WERI-Rb-1 (cell line): ENCODE measurements around the gene ARHGEF10L.

ENCODE experiments used
- DNase-seq: peaks from one replicate; pipeline ENCODE4 v3.0.0-alpha.2; 2020
- H3K27ac ChIP-seq: fragments of 250-450 bp; sonication (Bioruptor Pico); 2 replicates; pipeline ENCODE4 v1.5.1; 2020; ENCODE audit warnings: mild to moderate bottlenecking, moderate library complexity
- H3K27me3 ChIP-seq: fragments of 250-450 bp; sonication (Bioruptor Pico); 2 replicates; pipeline ENCODE4 v1.5.1; 2021; ENCODE audit warnings: mild to moderate bottlenecking, low read depth, moderate library complexity; ENCODE audit not compliant: insufficient read depth, severe bottlenecking
- H3K36me3 ChIP-seq: fragments of 250-450 bp; sonication (Bioruptor Pico); 2 replicates; pipeline ENCODE4 v1.5.1; 2020; ENCODE audit warnings: mild to moderate bottlenecking, moderate library complexity
- H3K4me3 ChIP-seq: 2 replicates; pipeline ENCODE4 v1.5.1; 2011; ENCODE audit warnings: low read depth, mild to moderate bottlenecking, control low read depth, low read length
- H3K9me3 ChIP-seq: fragments of 250-450 bp; sonication (Bioruptor Pico); 2 replicates; pipeline ENCODE4 v1.5.1; 2021; ENCODE audit warnings: mild to moderate bottlenecking, moderate library complexity; ENCODE audit not compliant: severe bottlenecking
- TF ChIP-seq, protein P1 (sequence below): IDR thresholded peaks from 2 replicates; pipeline ENCODE4 v1.5.1; 2011; ENCODE audit warnings: low read depth, mild to moderate bottlenecking, control low read depth, inconsistent platforms, low read length

The ARHGEF10L gene

DNA sequence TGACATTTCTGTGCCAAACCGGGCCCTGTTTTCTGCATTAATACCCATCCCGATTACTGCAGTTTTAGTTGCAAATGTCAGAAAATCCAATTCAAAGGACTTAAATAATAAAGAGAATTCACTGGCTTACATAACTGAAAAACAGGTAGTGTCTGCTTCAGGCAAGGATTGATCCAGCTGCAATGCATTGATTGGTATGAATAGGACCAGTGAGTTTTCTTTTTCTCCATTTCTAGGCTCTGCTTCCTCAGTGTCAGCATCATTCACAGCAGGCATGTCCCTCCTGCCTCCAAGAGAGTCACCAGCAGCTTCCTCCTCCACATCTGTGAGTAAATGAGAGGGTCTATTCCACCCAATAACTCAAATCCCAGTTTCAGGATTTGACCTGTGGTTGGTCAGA lies 181.9 kb downstream of the ARHGEF10L start:
- no peak for DNase-seq
- Histone ChIP-seq H3K27me3 (no peaks in the 10 kb centered on the region), H3K4me3 (no peak overlapping the region)

DNA sequence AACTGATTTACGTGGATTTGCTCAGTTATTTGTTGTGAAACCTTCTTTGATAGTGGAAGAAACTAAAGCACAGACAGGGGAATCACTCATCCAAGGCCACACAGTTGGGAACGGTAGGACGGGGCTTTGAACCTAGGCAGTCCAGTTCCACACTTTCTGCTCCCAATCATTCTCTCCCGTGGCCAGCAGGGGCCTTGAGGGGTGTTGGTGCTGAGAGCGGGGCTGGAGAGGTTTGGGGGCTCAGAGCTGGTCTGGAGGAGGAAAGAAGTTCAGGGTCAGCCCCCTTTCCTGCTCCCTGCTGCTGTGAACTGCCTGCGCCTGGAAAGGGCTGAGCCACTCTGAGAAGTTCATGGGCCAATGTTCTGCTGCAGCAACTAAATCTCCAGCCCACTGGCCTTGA lies 184.2 kb downstream of the ARHGEF10L start:
- Histone ChIP-seq H3K27me3 (no peaks in the 10 kb centered on the region), H3K4me3 (no peak overlapping the region), H3K36me3 (no peaks in the 10 kb centered on the region), H3K27ac (no peak overlapping the region), H3K9me3 (no peaks in the 10 kb centered on the region)
- TF ChIP-seq, protein P1, sequence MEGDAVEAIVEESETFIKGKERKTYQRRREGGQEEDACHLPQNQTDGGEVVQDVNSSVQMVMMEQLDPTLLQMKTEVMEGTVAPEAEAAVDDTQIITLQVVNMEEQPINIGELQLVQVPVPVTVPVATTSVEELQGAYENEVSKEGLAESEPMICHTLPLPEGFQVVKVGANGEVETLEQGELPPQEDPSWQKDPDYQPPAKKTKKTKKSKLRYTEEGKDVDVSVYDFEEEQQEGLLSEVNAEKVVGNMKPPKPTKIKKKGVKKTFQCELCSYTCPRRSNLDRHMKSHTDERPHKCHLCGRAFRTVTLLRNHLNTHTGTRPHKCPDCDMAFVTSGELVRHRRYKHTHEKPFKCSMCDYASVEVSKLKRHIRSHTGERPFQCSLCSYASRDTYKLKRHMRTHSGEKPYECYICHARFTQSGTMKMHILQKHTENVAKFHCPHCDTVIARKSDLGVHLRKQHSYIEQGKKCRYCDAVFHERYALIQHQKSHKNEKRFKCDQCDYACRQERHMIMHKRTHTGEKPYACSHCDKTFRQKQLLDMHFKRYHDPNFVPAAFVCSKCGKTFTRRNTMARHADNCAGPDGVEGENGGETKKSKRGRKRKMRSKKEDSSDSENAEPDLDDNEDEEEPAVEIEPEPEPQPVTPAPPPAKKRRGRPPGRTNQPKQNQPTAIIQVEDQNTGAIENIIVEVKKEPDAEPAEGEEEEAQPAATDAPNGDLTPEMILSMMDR, result peak; percentile 27; the same call in 1 of the 2 replicates
- no peak for DNase-seq

More for the DNA sequence above, 181.9 kb downstream of the ARHGEF10L start:
- Histone ChIP-seq H3K9me3 (no peaks in the 10 kb centered on the region), H3K36me3 (no peaks in the 10 kb centered on the region), H3K27ac (no peak overlapping the region)
- TF ChIP-seq, protein P1, result no peak

DNA sequence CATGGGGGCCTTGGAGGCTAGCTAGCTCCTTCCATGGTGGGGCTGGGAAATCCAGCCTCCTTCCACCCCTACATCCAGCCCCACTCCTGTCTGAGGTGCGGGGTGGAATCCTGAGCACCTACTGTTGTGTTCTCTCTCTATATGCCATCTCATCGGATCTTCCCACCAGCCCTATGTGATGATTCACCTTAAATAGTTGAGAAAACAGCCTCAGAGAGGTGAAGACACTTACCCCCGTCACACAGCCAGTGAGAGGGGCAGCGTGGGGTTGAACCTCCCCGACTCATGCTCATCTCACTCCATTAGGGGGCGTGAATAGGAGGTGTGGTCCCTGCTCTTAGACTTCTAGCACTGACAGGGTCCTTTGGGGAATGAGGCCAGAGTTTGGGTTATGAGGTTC lies 184.7 kb downstream of the ARHGEF10L start:
- H3K27me3 ChIP-seq, result no peaks in the 10 kb centered on the region
- DNase-seq, result no peak
- H3K4me3 ChIP-seq, result no peak overlapping the region
- TF ChIP-seq, protein P1, result no peak
- H3K9me3 ChIP-seq, result no peaks in the 10 kb centered on the region
- no peak overlapping the region for H3K27ac ChIP-seq
- no peaks in the 10 kb centered on the region for H3K36me3 ChIP-seq

DNA sequence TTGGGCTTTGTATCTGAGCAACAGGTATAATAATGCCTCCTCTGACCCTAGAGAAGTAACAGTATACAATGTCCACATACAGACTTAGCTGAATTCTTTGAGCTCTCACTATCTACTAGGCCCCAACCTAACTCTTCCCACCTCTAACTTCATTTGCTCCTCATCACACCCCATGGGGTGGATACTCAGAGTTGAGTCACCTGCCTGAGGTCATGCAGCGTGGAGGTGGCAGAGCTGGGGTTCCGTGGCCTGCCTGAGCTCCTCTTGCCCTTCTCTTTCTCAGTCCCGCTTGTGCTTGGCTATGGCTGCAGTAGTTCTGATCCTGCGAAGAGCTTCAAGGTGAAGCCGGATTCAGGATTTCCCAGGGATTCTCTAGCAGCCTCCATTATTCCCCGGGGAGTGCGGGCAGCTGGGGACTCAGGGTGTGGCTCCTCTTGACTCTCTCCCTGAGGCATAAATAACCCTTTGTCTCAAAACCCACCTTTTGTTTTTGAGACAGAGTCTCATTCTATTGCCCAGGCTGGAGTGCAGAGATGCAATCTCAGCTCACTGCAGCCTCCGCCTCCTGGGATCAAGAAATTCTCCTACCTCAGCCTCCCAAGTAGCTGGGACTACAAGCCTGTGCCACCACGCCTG lies 185.7 kb downstream of the ARHGEF10L start:
- Histone ChIP-seq H3K27me3 (no peaks in the 10 kb centered on the region), H3K9me3 (no peaks in the 10 kb centered on the region), H3K27ac (no peak overlapping the region), H3K4me3 (no peak overlapping the region), H3K36me3 (no peaks in the 10 kb centered on the region)
- TF ChIP-seq, protein P1, result no peak
- DNase-seq, result no peak

DNA sequence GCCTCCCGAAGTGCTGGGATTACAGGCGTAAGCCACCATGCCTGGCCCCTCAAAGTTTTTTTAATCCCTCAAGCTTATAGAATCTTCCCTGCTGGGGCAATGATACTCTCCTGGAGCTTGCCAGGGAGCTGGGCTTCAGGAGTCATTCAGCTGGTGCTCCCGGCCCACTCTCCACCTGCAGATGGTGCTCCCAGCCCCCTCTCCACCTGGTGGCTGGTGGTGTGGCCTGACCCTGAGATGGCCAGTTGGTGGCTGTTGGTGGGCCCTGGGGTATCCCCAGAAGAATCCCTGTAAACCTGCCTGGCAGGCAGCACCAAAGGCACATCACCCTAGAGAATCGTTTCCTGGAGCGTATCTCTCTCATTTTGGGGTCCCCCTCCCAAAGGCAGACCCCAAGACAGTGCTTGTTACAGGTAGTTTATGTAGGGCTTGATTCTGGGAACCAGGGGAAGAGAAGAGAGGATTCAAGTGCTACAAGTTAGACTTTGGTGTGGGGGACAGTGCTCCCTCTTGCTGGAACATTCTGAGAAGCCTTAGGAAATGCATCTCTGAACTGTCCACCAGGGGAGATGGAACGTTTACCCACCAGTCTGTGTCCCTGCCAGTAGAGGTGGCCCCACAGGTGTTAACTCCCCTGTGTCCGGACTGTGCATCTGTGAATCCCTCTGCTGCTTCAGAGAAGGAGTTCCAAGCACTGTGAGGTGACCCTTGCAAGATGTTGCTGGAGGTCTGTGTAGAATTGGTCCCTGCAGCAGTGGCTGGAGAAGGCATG lies 186.5 kb downstream of the ARHGEF10L start:
- Histone ChIP-seq H3K9me3 (no peaks in the 10 kb centered on the region), H3K27me3 (no peaks in the 10 kb centered on the region), H3K36me3 (no peaks in the 10 kb centered on the region), H3K27ac (no peak overlapping the region), H3K4me3 (no peak overlapping the region)
- DNase-seq, result peak; percentile 53
- TF ChIP-seq, protein P1, result 0 out of 2 replicates have a peak, but pooled peaks have one; percentile 15
